NCI-H2227 (cell line): ENCODE results near the gene SH3BP2.
A peak's percentile ranks its signal among the peaks of the same experiment; 100 is the strongest.

Source experiments
- DNase-seq: peaks from one replicate; lab custom pipeline; 2025; ENCODE audit not compliant: unreplicated experiment; lab: John Stamatoyannopoulos, UW

The SH3BP2 gene

DNA sequence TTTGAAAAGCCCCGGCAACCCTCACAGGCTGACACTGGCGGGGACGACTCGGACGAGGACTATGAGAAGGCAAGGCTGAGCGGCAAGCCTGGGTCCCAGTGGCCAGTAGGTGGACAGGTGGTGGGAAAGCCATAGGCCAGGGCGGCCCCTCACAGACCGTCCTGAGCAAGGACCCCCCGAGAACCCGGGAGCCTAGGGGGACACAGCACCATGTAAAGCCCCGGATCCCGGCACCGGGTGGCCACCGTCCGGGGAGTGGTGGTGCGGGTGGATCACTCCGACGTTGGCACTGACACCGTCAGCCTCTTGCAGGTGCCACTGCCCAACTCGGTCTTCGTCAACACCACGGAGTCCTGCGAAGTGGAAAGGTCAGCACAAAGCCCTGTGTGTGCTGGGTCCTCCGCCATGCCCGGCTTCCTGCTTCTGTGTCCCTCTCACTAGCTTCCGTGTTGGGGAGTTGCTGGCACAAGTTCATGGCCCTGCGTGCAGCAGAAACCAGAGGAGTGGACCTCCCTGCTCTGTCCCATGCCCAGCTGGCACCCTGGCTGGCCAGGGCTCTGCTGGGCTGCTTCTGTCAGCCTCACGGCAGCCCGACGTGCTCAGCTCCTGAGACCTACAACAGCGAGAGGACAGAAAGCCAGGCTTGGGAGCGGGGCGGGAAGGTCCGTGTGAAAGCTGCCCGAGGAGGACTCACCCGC is 38.9 kb downstream of the SH3BP2 start:
- no peak for DNase-seq

DNA sequence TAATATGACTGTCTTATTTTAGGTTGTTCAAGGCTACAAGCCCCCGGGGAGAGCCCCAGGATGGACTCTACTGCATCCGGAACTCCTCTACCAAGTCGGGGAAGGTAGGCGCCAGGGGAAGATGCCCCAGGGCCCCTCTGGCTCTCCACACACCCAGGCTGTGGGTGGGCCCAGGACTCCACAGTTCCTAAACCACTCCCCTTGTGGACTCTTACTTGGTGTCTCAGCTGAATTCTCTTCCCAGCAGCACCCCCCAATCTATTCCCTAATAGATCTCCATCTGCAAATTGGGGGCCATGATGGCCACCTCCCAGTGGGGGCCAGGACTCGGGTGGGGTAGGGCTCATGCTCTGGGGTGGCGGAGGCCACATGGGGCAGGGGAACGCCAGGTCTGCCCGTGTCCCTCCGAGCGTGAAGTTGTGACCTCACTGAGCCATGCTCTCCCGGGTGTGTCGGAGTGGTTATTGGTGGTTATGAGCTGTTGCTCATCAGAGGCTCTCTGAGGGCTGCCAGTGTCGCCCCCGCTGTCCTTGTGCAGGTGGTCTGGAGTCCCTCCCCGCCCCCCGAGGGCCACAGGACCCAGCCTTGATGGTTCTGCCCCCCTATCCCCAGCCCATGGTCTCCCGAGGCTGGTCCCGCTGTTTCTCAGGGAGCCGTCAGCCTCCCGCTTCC is 39.6 kb downstream of the SH3BP2 start:
- DNase-seq, result no peak

DNA sequence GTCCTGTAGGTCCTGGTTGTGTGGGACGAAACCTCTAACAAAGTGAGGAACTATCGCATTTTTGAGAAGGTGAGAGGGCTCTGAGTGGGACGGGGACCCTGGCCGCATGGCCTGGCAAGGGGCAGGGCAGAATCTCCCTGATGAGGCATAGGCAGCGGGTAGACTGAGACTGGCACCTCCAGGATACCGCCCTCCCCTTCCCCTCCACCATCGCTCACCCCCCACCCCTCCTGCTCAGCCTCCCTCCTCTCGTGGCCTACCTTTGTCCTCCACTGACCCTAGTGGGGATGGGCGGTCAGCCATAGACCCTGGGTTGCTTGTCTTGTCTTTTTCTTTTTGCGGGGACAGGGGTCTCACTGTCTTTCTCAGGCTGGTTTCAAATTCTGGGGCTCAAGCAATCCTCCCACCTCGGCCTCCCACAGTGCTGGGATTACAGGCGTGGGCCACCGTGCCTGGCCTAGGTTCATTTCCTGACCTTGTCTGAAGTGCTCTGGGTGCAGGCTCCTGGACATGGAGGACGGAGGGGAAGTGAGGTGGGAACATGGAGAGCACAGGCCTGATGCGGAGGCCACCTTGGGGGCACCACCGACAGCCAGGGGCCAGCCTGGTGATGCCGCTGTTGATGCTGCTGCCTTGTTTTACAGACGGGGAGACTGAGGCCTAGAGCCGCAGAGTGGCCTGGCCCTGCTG is 40.2 kb downstream of the SH3BP2 start:
- DNase-seq, result no peak

DNA sequence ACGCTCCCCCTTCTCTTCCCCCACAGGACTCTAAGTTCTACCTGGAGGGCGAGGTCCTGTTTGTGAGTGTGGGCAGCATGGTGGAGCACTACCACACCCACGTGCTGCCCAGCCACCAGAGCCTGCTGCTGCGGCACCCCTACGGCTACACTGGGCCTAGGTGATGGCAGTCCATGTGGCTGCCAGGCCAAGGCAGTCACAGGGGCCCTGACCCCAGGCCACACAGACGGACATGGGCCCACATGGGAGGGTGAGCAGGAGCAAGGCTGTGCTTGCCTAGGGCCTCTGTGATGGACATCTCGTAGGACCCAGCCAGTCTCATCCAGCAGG is 40.8 kb downstream of the SH3BP2 start:
- DNase-seq, result no peak

DNA sequence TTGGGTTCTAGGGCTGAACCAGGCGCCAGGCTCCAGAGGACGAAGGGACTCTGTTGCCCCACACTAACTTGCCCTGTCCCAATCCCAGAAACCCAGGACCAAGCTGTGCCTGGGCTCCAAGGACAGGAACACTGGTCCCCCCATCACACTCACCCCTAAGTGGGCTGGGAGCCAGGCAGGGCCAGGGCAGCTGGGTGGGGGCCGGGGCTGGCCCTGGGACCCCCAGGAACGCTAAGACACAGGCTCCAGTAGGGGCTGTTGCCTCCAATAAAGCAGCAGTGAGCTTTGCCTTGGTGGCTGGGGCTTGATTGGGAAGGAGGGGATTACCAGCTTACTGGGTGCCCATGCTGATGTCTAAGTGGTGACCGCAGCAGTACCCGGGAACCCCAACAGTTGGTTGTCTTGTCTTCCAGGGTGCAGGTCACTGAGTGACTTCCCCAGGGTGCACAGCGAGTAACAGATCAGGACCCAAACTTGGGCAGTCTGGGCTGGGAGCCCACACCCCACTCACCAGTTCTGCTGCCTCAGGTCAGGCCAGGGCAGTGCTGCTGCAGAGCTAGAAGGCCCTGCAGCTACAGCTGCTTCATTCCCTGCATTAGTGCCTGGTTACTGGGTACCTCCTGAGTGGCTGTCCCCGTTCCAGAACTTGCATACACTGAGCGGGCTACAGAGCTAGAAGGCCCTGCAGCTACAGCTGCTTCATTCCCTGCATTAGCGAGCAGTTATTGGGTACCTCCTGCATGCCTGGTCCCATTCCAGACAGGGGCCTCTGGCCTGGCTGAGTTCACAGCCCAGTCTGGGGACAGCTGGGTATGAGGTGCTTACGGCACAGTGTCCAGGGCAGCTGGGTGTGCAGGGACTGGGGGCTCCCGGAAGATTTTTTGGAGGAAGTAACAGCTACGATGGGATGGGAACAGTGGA is 41.4 kb downstream of the SH3BP2 start:
- no peak for DNase-seq

DNA sequence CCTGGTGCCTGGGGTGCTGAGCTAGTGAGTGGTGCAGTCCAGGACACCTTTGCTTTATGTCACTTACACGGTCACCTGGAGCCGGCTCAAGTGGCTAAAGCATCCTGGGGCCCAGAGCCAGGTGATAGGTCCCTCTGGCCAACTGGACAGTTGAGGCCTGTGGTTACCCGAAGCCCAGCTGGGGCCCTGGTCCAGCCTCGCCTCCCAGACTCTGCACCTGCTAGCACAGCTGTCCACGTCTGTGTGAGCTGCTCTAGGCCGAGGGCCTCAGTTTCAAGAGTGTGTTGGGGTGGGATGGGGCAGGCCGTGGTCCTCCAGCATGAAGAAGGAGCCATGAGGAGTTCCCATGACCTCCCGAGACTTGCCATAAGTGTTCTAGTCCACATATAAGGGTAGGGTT is 43.1 kb downstream of the SH3BP2 start:
- no peak for DNase-seq

DNA sequence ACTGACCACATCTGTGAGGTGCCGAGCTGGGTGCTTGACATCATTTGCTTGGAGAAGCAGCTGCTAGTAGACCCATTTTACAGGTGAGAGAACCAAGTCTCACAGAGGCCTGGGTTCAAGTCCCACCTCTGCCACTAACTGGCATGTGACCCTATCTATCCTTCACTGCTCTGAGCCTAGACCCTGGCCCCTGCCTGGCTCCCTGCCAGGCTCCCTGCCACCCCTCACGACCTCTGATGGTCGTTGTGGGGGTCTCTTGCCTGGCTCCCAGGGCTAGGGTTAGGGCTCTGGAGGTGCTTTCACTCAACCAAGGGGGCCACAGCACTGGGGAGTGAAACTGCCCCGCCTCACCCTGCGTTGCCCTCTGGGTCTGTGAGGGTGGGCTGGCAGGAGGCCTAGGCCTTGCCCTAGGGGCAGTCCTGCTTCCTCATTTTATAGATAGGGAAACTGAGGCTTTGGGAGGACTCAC is 43.5 kb downstream of the SH3BP2 start:
- DNase-seq, result no peak

DNA sequence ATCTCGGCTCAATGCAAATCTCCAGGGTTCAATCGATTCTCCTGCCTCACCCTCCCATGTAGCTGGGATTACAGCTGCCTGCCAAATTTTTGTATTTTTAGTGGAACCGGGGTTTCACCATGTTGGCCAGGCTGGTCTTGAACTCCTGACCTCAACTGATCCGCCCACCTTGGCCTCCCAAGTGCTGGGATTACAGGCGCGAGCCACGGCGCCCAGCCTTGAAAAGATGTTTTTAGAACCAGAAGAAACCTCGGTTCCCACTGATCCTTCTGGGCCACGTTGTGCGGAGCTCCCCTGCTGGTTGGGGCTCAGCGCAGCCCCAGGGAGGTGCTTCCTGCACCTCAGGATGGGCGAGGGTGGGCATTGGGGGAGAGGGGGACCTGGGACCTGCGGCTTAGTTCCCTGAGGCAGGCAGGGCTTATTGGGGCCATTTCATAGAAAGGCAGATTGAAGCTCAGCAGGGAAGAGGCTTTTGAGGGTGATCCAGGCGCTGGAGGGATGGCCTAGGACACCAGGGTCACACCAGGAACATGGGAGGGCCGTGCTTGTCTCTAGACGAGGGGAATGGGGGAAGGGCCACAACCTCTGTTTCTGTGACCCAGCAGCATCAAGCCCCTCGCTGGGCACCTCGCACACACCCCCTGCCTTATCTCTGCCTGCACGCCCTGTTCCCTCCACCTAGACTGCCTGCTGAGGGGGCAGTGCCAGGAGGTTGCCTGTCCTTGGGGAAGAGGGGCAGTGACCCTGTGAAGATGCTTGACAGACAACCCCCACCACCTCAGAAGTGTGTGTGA is 44.4 kb downstream of the SH3BP2 start:
- no peak for DNase-seq

DNA sequence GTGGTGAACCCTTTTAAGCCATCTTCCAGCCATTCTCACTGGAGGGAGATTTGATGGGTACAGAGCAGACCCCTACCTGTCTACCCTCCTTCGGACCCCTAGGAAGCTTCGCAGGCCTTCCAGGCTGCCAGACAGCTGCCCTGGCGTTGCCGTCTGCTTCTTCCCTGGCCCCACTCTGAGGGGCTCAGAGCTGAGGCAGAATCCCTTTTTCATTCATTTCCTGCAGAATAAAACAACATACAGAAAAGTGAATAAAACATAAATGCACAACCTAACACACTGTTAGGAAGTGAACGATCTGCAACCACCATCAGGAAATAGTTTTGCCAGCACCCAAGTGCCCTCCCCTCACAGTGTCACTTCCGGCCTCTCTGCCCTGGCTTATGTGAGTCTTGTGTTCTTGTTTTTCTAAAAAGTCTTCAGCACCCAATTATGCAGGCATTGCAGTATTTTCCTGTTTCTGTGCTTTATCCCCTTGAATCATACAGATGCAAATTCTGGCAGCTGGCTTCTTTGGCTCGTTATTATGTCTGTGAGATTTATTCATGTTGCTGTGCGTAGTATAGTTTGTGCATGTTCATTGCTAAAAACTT is 45.1 kb downstream of the SH3BP2 start:
- no peak for DNase-seq

DNA sequence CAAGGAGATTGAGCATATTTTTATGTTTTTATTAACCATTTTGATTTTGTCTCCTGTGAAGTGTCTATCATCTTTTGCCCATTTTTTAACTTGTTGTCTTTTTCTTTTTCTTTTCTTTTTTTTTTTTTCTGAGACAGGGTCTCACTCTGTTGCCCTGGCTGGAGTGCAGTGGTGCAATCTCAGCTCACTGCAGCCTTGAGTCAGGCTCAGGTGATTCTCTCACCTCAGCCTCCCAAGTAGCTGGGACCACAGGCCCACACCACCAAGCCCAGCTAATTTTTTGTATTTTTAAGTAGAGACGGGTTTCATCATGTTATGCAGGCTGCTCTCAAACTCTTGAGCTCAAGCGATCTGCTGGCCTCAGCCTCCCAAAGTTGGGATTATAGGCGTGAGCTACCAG is 46.2 kb downstream of the SH3BP2 start:
- no peak for DNase-seq

DNA sequence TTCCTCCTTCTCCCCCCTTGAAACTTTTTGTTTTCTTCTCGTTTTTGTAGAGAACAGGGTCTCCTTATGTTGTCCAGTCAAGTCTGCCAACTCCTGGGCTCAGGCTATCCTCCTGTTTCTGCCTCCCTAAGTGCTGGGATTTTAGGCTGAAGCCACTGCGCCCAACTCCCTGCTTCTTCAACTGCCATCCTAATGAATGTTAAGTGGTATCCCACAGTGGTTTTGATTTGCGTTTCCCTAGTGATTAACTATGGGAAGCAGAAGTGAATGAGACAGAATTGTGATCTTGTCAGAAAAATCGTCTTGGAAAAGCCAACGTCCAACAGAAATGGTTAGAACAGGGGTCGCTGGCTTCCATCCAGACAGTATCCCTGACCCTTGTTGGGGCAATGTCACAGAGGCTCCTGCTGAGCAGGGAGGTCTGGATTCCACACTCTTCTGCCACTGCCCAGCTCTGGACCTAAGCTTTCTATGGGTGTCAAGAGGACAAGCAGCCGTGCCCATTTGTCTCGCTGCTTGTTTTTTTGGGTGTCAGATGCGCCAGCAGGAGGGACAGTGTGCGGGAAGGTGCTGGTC is 49.9 kb downstream of the SH3BP2 start:
- no peak for DNase-seq

DNA sequence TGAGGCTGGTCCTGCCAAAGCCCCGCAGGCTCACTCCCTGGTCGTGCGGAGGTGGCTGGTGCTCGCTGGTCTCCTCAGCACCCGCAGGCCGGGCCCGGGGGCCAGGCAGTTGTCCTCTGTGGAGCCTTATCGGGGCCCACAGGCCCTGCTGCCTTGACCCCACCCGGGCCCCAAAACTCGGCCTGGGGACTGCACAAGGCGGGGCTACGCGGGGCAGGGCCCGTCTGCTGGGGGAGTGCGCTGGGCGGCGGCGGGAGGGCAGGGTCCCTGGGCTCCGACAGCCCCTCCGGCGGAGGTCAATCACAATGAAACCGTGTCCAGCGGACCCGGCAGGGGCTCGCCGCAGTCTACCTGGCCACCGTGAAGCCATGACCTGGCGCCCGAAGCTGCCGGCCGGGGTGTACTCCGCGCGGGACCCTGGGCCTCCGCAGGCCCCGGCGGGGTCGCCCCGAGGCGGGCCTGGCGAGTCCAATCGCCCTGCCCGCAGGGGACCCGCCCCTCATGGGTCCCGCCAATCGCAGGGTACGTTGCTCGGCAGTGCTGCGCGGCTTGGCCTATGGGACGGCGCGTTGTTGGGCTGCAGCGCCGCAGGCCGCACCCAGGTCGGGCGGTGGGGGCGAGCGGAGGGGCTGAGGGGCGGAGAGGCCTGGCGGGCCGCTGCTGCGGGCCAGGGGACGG is 50.5 kb downstream of the SH3BP2 start, which contains the start of gene ADD1:
ADD1 (plus strand) TSS at position 582 of the 678 bp plus-strand sequence. CDS start 32,072 bp downstream, outside the sequence.
- DNase-seq, result peak; percentile 91

DNA sequence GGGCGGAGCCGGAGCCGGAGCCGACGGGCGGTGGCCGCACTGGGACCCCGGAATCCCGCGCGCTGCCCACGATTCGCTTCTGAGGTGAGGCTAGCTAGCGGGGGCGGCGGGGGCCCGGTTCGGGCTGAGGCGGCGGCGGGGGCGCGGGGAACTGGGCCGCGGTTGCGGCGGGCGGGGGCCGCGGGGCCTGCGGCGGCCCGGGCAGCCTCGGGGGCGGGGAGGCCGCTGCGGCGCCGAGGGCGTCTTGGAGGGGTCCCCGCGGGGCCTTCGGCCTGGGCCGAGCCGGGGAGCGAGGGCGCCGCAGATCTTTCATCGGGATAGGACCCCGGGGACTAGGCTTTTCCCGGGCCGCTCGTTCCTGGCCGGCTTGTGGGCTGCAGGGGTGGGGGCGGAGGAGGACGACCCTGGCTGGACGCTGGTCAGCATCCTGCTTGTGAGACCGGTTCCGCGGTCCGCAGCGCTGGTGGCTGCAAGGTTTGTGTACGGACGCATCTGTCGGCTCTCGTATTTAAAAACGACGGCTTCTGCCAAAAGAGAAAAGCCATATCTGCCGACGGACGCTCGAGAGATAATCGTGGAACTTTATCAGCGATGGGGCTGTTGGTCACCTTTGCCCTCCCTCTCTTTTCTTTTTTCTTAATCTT is 51.2 kb downstream of the SH3BP2 start:
- DNase-seq, result no peak

DNA sequence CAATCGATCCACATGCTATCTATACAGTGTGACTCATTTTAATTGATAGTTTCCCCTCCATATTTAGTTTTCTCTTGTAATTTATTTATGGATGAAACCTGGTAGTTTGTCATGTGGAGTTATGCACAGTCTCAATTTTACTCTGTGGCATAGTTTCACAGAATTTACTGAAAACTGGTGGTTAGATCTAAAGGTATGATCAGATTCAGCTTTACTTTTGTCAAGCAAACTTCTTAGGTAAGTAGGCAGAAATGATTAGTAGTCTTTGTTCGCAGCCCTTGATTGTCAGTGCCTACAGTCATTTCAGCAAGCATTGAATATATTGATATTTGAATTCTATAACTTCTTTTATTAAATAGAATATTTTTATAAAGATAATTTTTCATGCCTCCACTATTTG is 53.3 kb downstream of the SH3BP2 start:
- no peak for DNase-seq

DNA sequence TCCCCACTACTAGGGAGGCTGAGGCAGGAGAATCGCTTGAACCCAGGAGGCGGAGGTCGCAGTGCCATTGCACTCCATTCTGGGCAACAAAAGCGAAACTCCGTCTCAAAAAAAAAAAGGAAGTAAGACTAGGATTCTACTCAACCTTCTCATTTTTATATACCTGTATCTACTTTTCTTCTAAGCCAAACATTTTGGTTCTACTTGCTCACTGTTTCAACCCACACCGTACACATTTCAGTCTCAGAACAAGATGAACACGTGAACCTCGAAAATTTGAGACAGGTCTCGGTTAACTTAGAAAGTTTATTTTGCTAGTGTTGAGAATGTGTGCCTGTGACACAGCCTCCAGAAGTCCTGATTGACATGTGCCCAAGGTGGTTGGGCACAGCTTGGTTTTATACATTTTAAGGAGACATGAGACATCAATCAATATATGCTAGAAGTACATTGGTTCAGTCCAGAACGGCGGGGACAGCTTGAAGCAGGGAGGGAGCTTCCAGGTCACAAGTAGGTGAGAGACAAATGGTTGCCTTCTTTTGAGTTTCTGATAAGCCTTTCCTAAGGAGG is 54.5 kb downstream of the SH3BP2 start:
- no peak for DNase-seq

DNA sequence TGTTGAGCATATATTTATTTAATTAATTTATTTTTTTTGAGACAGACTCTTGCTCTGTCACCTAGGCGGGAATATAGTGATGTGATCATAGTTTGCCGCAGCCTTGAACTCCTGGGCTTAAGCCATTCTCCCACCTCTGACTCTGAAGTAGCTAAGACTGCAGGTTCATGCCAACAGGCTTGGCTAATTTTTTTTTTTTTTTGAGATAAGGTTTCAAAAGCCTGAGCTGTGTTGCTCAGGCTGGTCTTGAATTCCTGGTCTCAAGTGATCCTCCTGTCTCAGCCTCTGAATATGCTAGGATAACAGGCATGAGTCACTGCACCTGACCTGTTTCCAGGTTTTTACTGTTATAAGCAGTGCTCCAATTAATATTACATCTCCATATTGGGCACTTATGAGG is 55.6 kb downstream of the SH3BP2 start:
- DNase-seq, result no peak

DNA sequence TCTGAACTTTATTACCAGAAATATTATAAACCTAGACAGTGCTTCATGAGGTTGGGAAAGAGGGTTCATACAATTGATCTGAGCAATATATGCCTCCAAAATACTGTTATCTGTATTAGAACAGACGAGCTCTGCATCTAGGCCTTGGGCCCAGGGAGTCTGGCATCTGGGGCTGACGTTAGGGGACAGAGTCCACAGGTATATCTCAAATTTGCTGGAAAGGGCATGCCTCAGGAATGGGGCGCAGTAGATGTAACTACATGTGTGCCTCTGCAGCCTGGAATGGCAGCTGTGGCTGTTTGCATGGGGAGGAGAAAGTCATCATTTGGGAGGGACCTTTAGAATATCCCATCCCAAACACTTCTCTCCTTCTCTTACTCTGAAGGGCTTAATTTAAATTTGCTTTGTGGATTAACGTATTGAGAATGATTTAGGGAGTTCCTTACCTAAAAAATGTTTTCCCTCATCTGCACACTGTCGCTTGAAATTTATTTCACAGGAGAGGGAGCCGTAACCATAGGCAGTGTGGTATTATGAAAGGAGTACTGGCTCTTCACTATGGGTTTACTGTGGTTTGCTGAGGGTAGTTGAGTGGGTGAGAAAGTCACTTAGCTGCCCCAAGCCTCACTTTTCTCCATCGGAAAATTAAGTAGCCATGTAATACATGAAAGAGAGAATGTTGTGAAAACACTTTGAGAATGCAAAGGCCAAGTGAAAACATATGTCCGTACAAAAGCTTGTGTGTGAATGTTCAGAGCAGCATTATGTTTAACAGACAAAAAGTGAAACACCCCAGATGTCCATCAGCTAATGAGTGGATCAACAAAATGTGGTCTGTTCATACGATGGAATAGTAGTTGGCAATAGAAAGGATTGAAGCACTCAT is 56.6 kb downstream of the SH3BP2 start:
- DNase-seq, result no peak
